SU-DHL-6 (cell line): Measurements from ENCODE around the gene TEAD1.

Source experiments
- H2AFZ ChIP-seq: fragments of 200-600 bp; sonication (generic); 2 replicates; pipeline ENCODE4 v1.6.1; 2014; ENCODE audit warnings: low read depth, mild to moderate bottlenecking, moderate library complexity, mixed read lengths, antibody characterized with exemption, low read length; ENCODE audit not compliant: severe bottlenecking
- H3F3A ChIP-seq: fragments of 200-600 bp; shearing (Covaris generic); 2 replicates; pipeline ENCODE4 v1.6.0; 2016; ENCODE audit warnings: antibody characterized with exemption, mild to moderate bottlenecking; ENCODE audit not compliant: insufficient read depth
- H3K27ac ChIP-seq: fragments of 200-600 bp; sonication (generic); 2 replicates; pipeline ENCODE4 v1.5.1; 2016; ENCODE audit warnings: low read depth, mild to moderate bottlenecking, low read length, moderate library complexity, mixed read lengths
- H3K27me3 ChIP-seq: fragments of 200-600 bp; sonication (generic), shearing (Covaris generic); 2 replicates; pipeline ENCODE4 v1.6.0; 2014; ENCODE audit warnings: mild to moderate bottlenecking, low read length
- H3K36me3 ChIP-seq: fragments of 200-600 bp; sonication (generic); 2 replicates; pipeline ENCODE4 v1.6.1; 2014; ENCODE audit warnings: mild to moderate bottlenecking, low read length, mixed read lengths
- H3K4me2 ChIP-seq: fragments of 300-600, 200-600 bp; shearing (Covaris generic), sonication (generic); 2 replicates; pipeline ENCODE4 v1.6.0; 2014; ENCODE audit warnings: low read length, low read depth, mild to moderate bottlenecking; ENCODE audit not compliant: poor library complexity, severe bottlenecking
- H3K4me3 ChIP-seq: fragments of 200-600 bp; sonication (generic); 2 replicates; pipeline ENCODE4 v1.5.1; 2014; ENCODE audit warnings: antibody characterized with exemption, low read length, mild to moderate bottlenecking, mixed read lengths; ENCODE audit not compliant: insufficient read depth, poor library complexity, severe bottlenecking
- H3K79me2 ChIP-seq: fragments of 200-600 bp; sonication (generic); 2 replicates; pipeline ENCODE4 v1.6.1; 2014; ENCODE audit warnings: mild to moderate bottlenecking, low read length, moderate library complexity; ENCODE audit not compliant: insufficient read depth
- H3K9ac ChIP-seq: fragments of 200-600 bp; sonication (generic); 2 replicates; pipeline ENCODE4 v1.7.0; 2014; ENCODE audit warnings: mild to moderate bottlenecking, low read length
- H3K9me2 ChIP-seq: fragments of 200-600 bp; sonication (generic); replicated peaks from 2 replicates; pipeline ENCODE4 v1.6.1; 2014; ENCODE audit warnings: low read length; ENCODE audit not compliant: insufficient read depth
- H3K9me3 ChIP-seq: fragments of 200-600 bp; sonication (generic); 2 replicates; pipeline ENCODE4 v1.6.1; 2014; ENCODE audit warnings: low read length, mixed read lengths; ENCODE audit not compliant: insufficient read depth
- H4K20me1 ChIP-seq: fragments of 200-600 bp; sonication (generic); 2 replicates; pipeline ENCODE4 v1.6.1; 2014; ENCODE audit warnings: low read depth, mild to moderate bottlenecking, antibody characterized with exemption, low read length, moderate library complexity, mixed read lengths
- EZH2phosphoT487 ChIP-seq: fragments of 200-600 bp; sonication (generic), shearing (Covaris generic); conservative IDR thresholded peaks from 2 replicates; pipeline ENCODE4 v1.6.1; 2018; ENCODE audit warnings: mild to moderate bottlenecking, antibody characterized with exemption, low read length, moderate library complexity, mixed read lengths
- TF ChIP-seq, protein P1 (sequence below): fragments of 200-600 bp; sonication (generic); IDR thresholded peaks from one replicate; pipeline ENCODE4 v1.5.1; 2017; ENCODE audit warnings: antibody characterized with exemption, mild to moderate bottlenecking, low read length, moderate library complexity; ENCODE audit not compliant: insufficient read depth, poor library complexity, severe bottlenecking

TEAD1 gene

GRCh38 chr11:12867531-12867930, 193.3 kb downstream of the TEAD1 start:
- TF ChIP-seq EZH2phosphoT487: no peak
- TF ChIP-seq, protein P1, sequence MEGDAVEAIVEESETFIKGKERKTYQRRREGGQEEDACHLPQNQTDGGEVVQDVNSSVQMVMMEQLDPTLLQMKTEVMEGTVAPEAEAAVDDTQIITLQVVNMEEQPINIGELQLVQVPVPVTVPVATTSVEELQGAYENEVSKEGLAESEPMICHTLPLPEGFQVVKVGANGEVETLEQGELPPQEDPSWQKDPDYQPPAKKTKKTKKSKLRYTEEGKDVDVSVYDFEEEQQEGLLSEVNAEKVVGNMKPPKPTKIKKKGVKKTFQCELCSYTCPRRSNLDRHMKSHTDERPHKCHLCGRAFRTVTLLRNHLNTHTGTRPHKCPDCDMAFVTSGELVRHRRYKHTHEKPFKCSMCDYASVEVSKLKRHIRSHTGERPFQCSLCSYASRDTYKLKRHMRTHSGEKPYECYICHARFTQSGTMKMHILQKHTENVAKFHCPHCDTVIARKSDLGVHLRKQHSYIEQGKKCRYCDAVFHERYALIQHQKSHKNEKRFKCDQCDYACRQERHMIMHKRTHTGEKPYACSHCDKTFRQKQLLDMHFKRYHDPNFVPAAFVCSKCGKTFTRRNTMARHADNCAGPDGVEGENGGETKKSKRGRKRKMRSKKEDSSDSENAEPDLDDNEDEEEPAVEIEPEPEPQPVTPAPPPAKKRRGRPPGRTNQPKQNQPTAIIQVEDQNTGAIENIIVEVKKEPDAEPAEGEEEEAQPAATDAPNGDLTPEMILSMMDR: no peak
- no peaks in the 10 kb centered on the region for H4K20me1 ChIP-seq
- H3K36me3 ChIP-seq: no peaks in the 10 kb centered on the region

GRCh38 chr11:12868315-12869073, 194.3 kb downstream of the TEAD1 start:
- Histone ChIP-seq H2AFZ (no peak overlapping the region), H3K27me3 (no peaks in the 10 kb centered on the region), H3K9ac (no peak overlapping the region), H3K79me2 (no peaks in the 10 kb centered on the region), H3F3A (no peaks in the 10 kb centered on the region), H3K4me2 (no peak overlapping the region), H3K9me3 (no peaks in the 10 kb centered on the region), H3K36me3 (no peaks in the 10 kb centered on the region), H3K9me2 (no peaks in the 10 kb centered on the region), H4K20me1 (no peaks in the 10 kb centered on the region), H3K27ac (no peak overlapping the region), H3K4me3 (no peak overlapping the region)
- TF ChIP-seq EZH2phosphoT487: no peak

More at GRCh38 chr11:12867531-12867930, 193.3 kb downstream of the TEAD1 start:
- Histone ChIP-seq H3K79me2 (no peaks in the 10 kb centered on the region), H3K27me3 (no peaks in the 10 kb centered on the region), H3F3A (no peaks in the 10 kb centered on the region), H3K4me3 (no peak overlapping the region), H3K4me2 (no peak overlapping the region), H3K9me2 (no peaks in the 10 kb centered on the region), H3K27ac (no peak overlapping the region), H3K9ac (no peak overlapping the region), H2AFZ (no peak overlapping the region), H3K9me3 (no peaks in the 10 kb centered on the region)

DNA sequence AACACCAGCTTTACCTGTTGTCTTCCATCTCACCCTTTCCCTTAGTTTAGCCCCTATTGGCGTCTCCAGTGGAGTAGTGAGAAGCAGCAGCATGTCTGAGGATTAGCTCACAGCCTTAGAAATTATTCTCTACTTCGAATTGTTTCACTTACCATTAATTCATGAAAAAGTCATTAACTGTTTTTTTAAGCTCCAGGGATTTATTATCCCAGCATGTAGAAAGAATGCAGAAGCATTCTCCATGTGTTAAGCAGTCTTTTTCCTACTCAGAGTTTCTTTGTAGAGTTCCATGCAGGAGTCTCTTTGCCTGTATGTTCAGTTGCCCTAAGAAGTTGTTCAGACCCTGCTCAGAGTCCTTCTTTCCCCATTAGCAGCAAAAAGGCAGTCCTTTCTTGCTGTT, 197.0 kb downstream of the TEAD1 start:
- H3K9ac ChIP-seq: no peak overlapping the region
- H3K4me2 ChIP-seq: no peak overlapping the region
- H3K36me3 ChIP-seq: no peaks in the 10 kb centered on the region
- no peaks in the 10 kb centered on the region for H3K9me2 ChIP-seq
- no peaks in the 10 kb centered on the region for H3K9me3 ChIP-seq
- H3F3A ChIP-seq: no peaks in the 10 kb centered on the region
- no peak overlapping the region for H3K4me3 ChIP-seq
- no peak overlapping the region for H2AFZ ChIP-seq
- H3K79me2 ChIP-seq: no peaks in the 10 kb centered on the region
- no peaks in the 10 kb centered on the region for H3K27me3 ChIP-seq
- no peak for TF ChIP-seq EZH2phosphoT487
- TF ChIP-seq, protein P1: no peak
- no peaks in the 10 kb centered on the region for H4K20me1 ChIP-seq
- no peak overlapping the region for H3K27ac ChIP-seq

GRCh38 chr11:12871788-12872321, 197.6 kb downstream of the TEAD1 start:
- H2AFZ ChIP-seq: no peak overlapping the region
- no peaks in the 10 kb centered on the region for H3K9me2 ChIP-seq
- H3F3A ChIP-seq: no peaks in the 10 kb centered on the region
- H3K27me3 ChIP-seq: no peaks in the 10 kb centered on the region
- H3K4me3 ChIP-seq: no peak overlapping the region
- no peak for TF ChIP-seq EZH2phosphoT487
- TF ChIP-seq, protein P1: no peak
- H3K9ac ChIP-seq: no peak overlapping the region
- H3K79me2 ChIP-seq: no peaks in the 10 kb centered on the region
- no peak overlapping the region for H3K27ac ChIP-seq
- no peak overlapping the region for H3K4me2 ChIP-seq
- no peaks in the 10 kb centered on the region for H4K20me1 ChIP-seq
- H3K36me3 ChIP-seq: no peaks in the 10 kb centered on the region
- no peaks in the 10 kb centered on the region for H3K9me3 ChIP-seq
